EL (cell line): ENCODE results near the gene KIF24.
A peak's percentile ranks its signal among the peaks of the same experiment; 100 is the strongest.
"Not testable (repeated sequence)": the region's sequence is repeated elsewhere in the genome, so short reads cannot be mapped to it uniquely, and the experiment has no call there.

ENCODE experiments used
- DNase-seq: peaks from one replicate; pipeline ENCODE4 v3.0.0-alpha.2; 2016

The KIF24 gene

GRCh38 chr9:34326690-34327089 is 2.4 kb downstream of the KIF24 start:
- DNase-seq: no peak

- DNase-seq: no peak
These were observed 6.0 kb downstream of the KIF24 start for GRCh38 chr9:34322899-34323591.

GRCh38 chr9:34321451-34321850 is 7.6 kb downstream of the KIF24 start:
- no peak for DNase-seq

- DNase-seq: no peak
These were observed 10.8 kb downstream of the KIF24 start for GRCh38 chr9:34318163-34318790.

- DNase-seq: no peak
These were observed 11.6 kb downstream of the KIF24 start for GRCh38 chr9:34317436-34317835.

GRCh38 chr9:34311499-34312185 is 17.4 kb downstream of the KIF24 start:
- no peak for DNase-seq

- DNase-seq: no peak
These were observed 18.9 kb downstream of the KIF24 start for GRCh38 chr9:34310215-34310614.

GRCh38 chr9:34308316-34308715 is 20.8 kb downstream of the KIF24 start:
- DNase-seq: not testable (repeated sequence)

- not testable (repeated sequence) for DNase-seq
These were observed 28.0 kb downstream of the KIF24 start for GRCh38 chr9:34301064-34301463.

GRCh38 chr9:34292552-34292951 is 36.5 kb downstream of the KIF24 start:
- DNase-seq: no peak

- DNase-seq: no peak
These were observed 37.6 kb downstream of the KIF24 start for GRCh38 chr9:34291423-34291822.

- DNase-seq: no peak
These were observed 38.0 kb downstream of the KIF24 start for GRCh38 chr9:34291023-34291422.

- DNase-seq: no peak
These were observed 39.9 kb downstream of the KIF24 start for GRCh38 chr9:34289159-34289558.

- no peak for DNase-seq
These were observed 47.0 kb downstream of the KIF24 start for GRCh38 chr9:34282096-34282495.

GRCh38 chr9:34279411-34279810 is 49.7 kb downstream of the KIF24 start:
- DNase-seq: peak; percentile 44
